ENCODE measurements around the gene AMN1.

The AMN1 gene

GRCh38 chr12:31626270-31626995 is 102.4 kb downstream of the AMN1 start:
- DNase-seq: no peak

- no peak for DNase-seq
Measured at GRCh38 chr12:31622038-31622437, 106.8 kb downstream of the AMN1 start.
